Measurements from ENCODE around the gene ATP6V0A1. TPM values are rescaled to one million over a fixed set of nuclear protein-coding genes. Genes with fewer than 3 reads are reported as not detected.

The ATP6V0A1 gene
- polyA plus RNA-seq, 1 donor from 2014 or later: 92.1 TPM

GRCh38 chr17:42494673-42495072 lies 36.0 kb downstream of the ATP6V0A1 start:
- H3K4me2 ChIP-seq (ENCODE audit: low read length): no peak overlapping the region
- no peak overlapping the region for H3K27ac ChIP-seq (ENCODE audit: low read length)
- H3K9ac ChIP-seq (ENCODE audit: low read length): no peak overlapping the region
- no peak overlapping the region for H2AFZ ChIP-seq (ENCODE audit: low read depth, low read length)
- H3F3A ChIP-seq (ENCODE audit: insufficient read depth, low read length, poor library complexity, severe bottlenecking): no peaks in the 10 kb centered on the region
- H3K27me3 ChIP-seq (ENCODE audit: insufficient read depth, low read depth, low read length): no peaks in the 10 kb centered on the region
- H3K9me2 ChIP-seq (ENCODE audit: insufficient read depth, low read length): no peaks in the 10 kb centered on the region
- H3K79me2 ChIP-seq (replicated peaks; ENCODE audit: insufficient read depth, low read length): no peaks in the 10 kb centered on the region
- TF ChIP-seq EZH2 (IDR thresholded peaks at IDR 0.05; ENCODE audit: borderline replicate concordance, insufficient read depth, low read length, poor library complexity, severe bottlenecking): no peak
- H3K36me3 ChIP-seq (ENCODE audit: insufficient read depth, low read length): peaks cover 3% of the 10 kb centered on the region
- no peak overlapping the region for H3K4me3 ChIP-seq (ENCODE audit: low read length)
- no peaks in the 10 kb centered on the region for H3K9me3 ChIP-seq (ENCODE audit: low read length)
- no peaks in the 10 kb centered on the region for H4K20me1 ChIP-seq (ENCODE audit: insufficient read depth)

- Histone ChIP-seq H3K27ac (ENCODE audit: low read length) (no peak overlapping the region), H3K4me3 (ENCODE audit: low read length) (no peak overlapping the region), H3K9me3 (ENCODE audit: low read length) (no peaks in the 10 kb centered on the region), H3K9me2 (ENCODE audit: insufficient read depth, low read length) (no peaks in the 10 kb centered on the region), H3K9ac (ENCODE audit: low read length) (no peak overlapping the region), H4K20me1 (ENCODE audit: insufficient read depth) (no peaks in the 10 kb centered on the region), H2AFZ (ENCODE audit: low read depth, low read length) (no peak overlapping the region), H3K79me2 (replicated peaks; ENCODE audit: insufficient read depth, low read length) (no peaks in the 10 kb centered on the region), H3F3A (ENCODE audit: insufficient read depth, low read length, poor library complexity, severe bottlenecking) (no peaks in the 10 kb centered on the region), H3K36me3 (ENCODE audit: insufficient read depth, low read length) (peaks cover 8% of the 10 kb centered on the region), H3K27me3 (ENCODE audit: insufficient read depth, low read depth, low read length) (no peaks in the 10 kb centered on the region), H3K4me2 (ENCODE audit: low read length) (no peak overlapping the region)
- no peak for TF ChIP-seq POLR2AphosphoS5 (IDR thresholded peaks at IDR 0.05)
- no peak for TF ChIP-seq REST (IDR thresholded peaks at IDR 0.05; ENCODE audit: borderline replicate concordance)
- no peak for TF ChIP-seq SMC3 (conservative IDR thresholded peaks at IDR 0.05; ENCODE audit: poor library complexity)
- no peak for TF ChIP-seq EP300 (conservative IDR thresholded peaks at IDR 0.05; ENCODE audit: poor library complexity, severe bottlenecking)
- no peak for TF ChIP-seq TAF1 (IDR thresholded peaks at IDR 0.05; ENCODE audit: low read depth)
- no peak for TF ChIP-seq RAD21 (conservative IDR thresholded peaks at IDR 0.05)
- TF ChIP-seq MXI1 (conservative IDR thresholded peaks at IDR 0.05; ENCODE audit: poor library complexity, severe bottlenecking): no peak
Observed at GRCh38 chr17:42498828-42499227, 40.1 kb downstream of the ATP6V0A1 start.

GRCh38 chr17:42502091-42502490 lies 43.4 kb downstream of the ATP6V0A1 start:
- Histone ChIP-seq H3K4me2 (ENCODE audit: low read length) (no peak overlapping the region), H3K79me2 (replicated peaks; ENCODE audit: insufficient read depth, low read length) (no peaks in the 10 kb centered on the region), H4K20me1 (ENCODE audit: insufficient read depth) (no peaks in the 10 kb centered on the region), H3K9me3 (ENCODE audit: low read length) (no peaks in the 10 kb centered on the region), H3K9ac (ENCODE audit: low read length) (no peak overlapping the region), H3K36me3 (ENCODE audit: insufficient read depth, low read length) (peaks cover 4% of the 10 kb centered on the region), H2AFZ (ENCODE audit: low read depth, low read length) (no peak overlapping the region), H3F3A (ENCODE audit: insufficient read depth, low read length, poor library complexity, severe bottlenecking) (no peaks in the 10 kb centered on the region), H3K27ac (ENCODE audit: low read length) (no peak overlapping the region), H3K27me3 (ENCODE audit: insufficient read depth, low read depth, low read length) (no peaks in the 10 kb centered on the region), H3K4me3 (ENCODE audit: low read length) (no peak overlapping the region), H3K9me2 (ENCODE audit: insufficient read depth, low read length) (no peaks in the 10 kb centered on the region)
- no peak for TF ChIP-seq CTCF (IDR thresholded peaks at IDR 0.05; ENCODE audit: poor library complexity, severe bottlenecking)
- TF ChIP-seq EZH2 (IDR thresholded peaks at IDR 0.05; ENCODE audit: borderline replicate concordance, insufficient read depth, low read length, poor library complexity, severe bottlenecking): no peak
- no peak for TF ChIP-seq REST (IDR thresholded peaks at IDR 0.05; ENCODE audit: borderline replicate concordance)
- TF ChIP-seq RAD21 (conservative IDR thresholded peaks at IDR 0.05): no peak
- no peak for TF ChIP-seq POLR2AphosphoS5 (IDR thresholded peaks at IDR 0.05)
- TF ChIP-seq EP300 (conservative IDR thresholded peaks at IDR 0.05; ENCODE audit: poor library complexity, severe bottlenecking): no peak
- TF ChIP-seq MXI1 (conservative IDR thresholded peaks at IDR 0.05; ENCODE audit: poor library complexity, severe bottlenecking): no peak
- TF ChIP-seq TAF1 (IDR thresholded peaks at IDR 0.05; ENCODE audit: low read depth): no peak
- no peak for TF ChIP-seq SMC3 (conservative IDR thresholded peaks at IDR 0.05; ENCODE audit: poor library complexity)

Measured in neural cell (in vitro differentiated cells).